Measurements from ENCODE around the gene NLN.

NLN gene

GRCh38 chr5:65722575-65723403 lies 784 bp downstream of the NLN start:
- TF ChIP-seq TSHZ2 (CRISPR knock-in tag; IDR thresholded peaks at IDR 0.05) (no peak), TOX (CRISPR knock-in tag; IDR thresholded peaks at IDR 0.05; ENCODE audit: borderline replicate concordance) (no peak), ZNF70 (CRISPR knock-in tag; IDR thresholded peaks at IDR 0.05) (no peak), OSR1 (CRISPR knock-in tag; IDR thresholded peaks at IDR 0.05) (no peak), RARB (CRISPR knock-in tag; IDR thresholded peaks at IDR 0.05) (no peak), GLIS3 (CRISPR knock-in tag; IDR thresholded peaks at IDR 0.05) (no peak), ZFP30 (CRISPR knock-in tag; IDR thresholded peaks at IDR 0.05) (no peak), ZNF8 (CRISPR knock-in tag; IDR thresholded peaks at IDR 0.05) (no peak), POU6F1 (CRISPR knock-in tag; IDR thresholded peaks at IDR 0.05; ENCODE audit: borderline replicate concordance, low read depth) (no peak), ARNTL (CRISPR knock-in tag; IDR thresholded peaks at IDR 0.05; ENCODE audit: borderline replicate concordance, low read depth) (no peak), PPARA (CRISPR knock-in tag; IDR thresholded peaks at IDR 0.05; ENCODE audit: borderline replicate concordance) (no peak), ISL1 (CRISPR knock-in tag; IDR thresholded peaks at IDR 0.05) (no peak), BACH2 (CRISPR knock-in tag; IDR thresholded peaks at IDR 0.05; ENCODE audit: borderline replicate concordance) (no peak), ZC3H10 (CRISPR knock-in tag; IDR thresholded peaks at IDR 0.05) (no peak), ZFP3 (CRISPR knock-in tag; IDR thresholded peaks at IDR 0.05) (no peak), ESRRG (CRISPR knock-in tag; IDR thresholded peaks at IDR 0.05) (no peak)
- ATAC-seq, result peak; percentile 67

- no peak for ATAC-seq
- TF ChIP-seq POU6F1 (CRISPR knock-in tag; IDR thresholded peaks at IDR 0.05; ENCODE audit: borderline replicate concordance, low read depth) (no peak), ISL1 (CRISPR knock-in tag; IDR thresholded peaks at IDR 0.05) (no peak), ZFP30 (CRISPR knock-in tag; IDR thresholded peaks at IDR 0.05) (no peak), TCF4 (CRISPR knock-in tag; IDR thresholded peaks at IDR 0.05; ENCODE audit: borderline replicate concordance) (no peak), ZNF565 (CRISPR knock-in tag; conservative IDR thresholded peaks at IDR 0.05; ENCODE audit: low read depth) (no peak), ESRRG (CRISPR knock-in tag; IDR thresholded peaks at IDR 0.05) (no peak), CSRNP3 (CRISPR knock-in tag; IDR thresholded peaks at IDR 0.05) (no peak), PATZ1 (CRISPR knock-in tag; IDR thresholded peaks at IDR 0.05; ENCODE audit: borderline replicate concordance) (no peak), SNAI2 (CRISPR knock-in tag; IDR thresholded peaks at IDR 0.05) (no peak), ARNTL (CRISPR knock-in tag; IDR thresholded peaks at IDR 0.05; ENCODE audit: borderline replicate concordance, low read depth) (no peak), ZNF70 (CRISPR knock-in tag; IDR thresholded peaks at IDR 0.05) (no peak)
Observed at GRCh38 chr5:65727491-65728156, 5.6 kb downstream of the NLN start.
